Posterior cingulate gyrus (tissue), 11 donors: ENCODE results near the gene ECHS1.
A peak's percentile ranks its signal among the peaks of the same experiment; 100 is the strongest.

Experiments
- DNase-seq, 10 donors: peaks; one replicate each; pipeline versions ENCODE4 v3.0.0 to v3.0.0-alpha.2; 2020 to 2021; ENCODE audit warnings: mixed read lengths in 3 of 10
- intact Hi-C: fragments of 100-400 bp; cut with DNase I; formaldehyde crosslinking; loops from one replicate; pipeline ENCODE4 v1.15.1; 2023

Gene ECHS1

GRCh38 chr10:133361773-133362441 is 11.2 kb downstream of the ECHS1 start:
- intact Hi-C loops: no loop called here
- DNase-seq: no peak

GRCh38 chr10:133361227-133361626 is 11.9 kb downstream of the ECHS1 start:
- no peak for DNase-seq
- intact Hi-C loops: no loop called here

- no peak for DNase-seq
- intact Hi-C loops: no loop called here
These were observed 13.1 kb downstream of the ECHS1 start for GRCh38 chr10:133359972-133360610.

GRCh38 chr10:133359554-133359971 is 13.6 kb downstream of the ECHS1 start:
- intact Hi-C loops: no loop called here
- DNase-seq: no peak

GRCh38 chr10:133358925-133359310 is 14.2 kb downstream of the ECHS1 start:
- intact Hi-C loops: no loop called here
- no peak for DNase-seq

GRCh38 chr10:133358162-133358924 is 14.8 kb downstream of the ECHS1 start:
- DNase-seq: no peak
- intact Hi-C loops: no loop called here

GRCh38 chr10:133357285-133358161 is 15.6 kb downstream of the ECHS1 start, which contains the start of gene FUOM:
Gene FUOM, minus strand, starts transcription at chr10:133358019. Its CDS starts 12 bp downstream, at chr10:133358007.
- peak in 2 of 10 donors; percentile 28 to 91 for DNase-seq
- intact Hi-C loops: no loop called here

GRCh38 chr10:133356549-133357284 is 16.4 kb downstream of the ECHS1 start:
- intact Hi-C loops: no loop called here

GRCh38 chr10:133355991-133356390 is 17.2 kb downstream of the ECHS1 start:
- intact Hi-C loops: no loop called here
- no peak for DNase-seq

More at GRCh38 chr10:133356549-133357284, 16.4 kb downstream of the ECHS1 start:
- no peak for DNase-seq

GRCh38 chr10:133355266-133355665 is 17.9 kb downstream of the ECHS1 start:
- intact Hi-C loops: no loop called here
- DNase-seq: no peak

- intact Hi-C loops: no loop called here
- DNase-seq: peak in 1 of 10 donors; percentile 61
These were observed 18.4 kb downstream of the ECHS1 start for GRCh38 chr10:133354672-133355240.

GRCh38 chr10:133353988-133354605 is 19.1 kb downstream of the ECHS1 start:
- DNase-seq: peak in 1 of 10 donors; percentile 55
- intact Hi-C loops: no loop called here

GRCh38 chr10:133353202-133353959 is 19.8 kb downstream of the ECHS1 start:
- no peak for DNase-seq
- intact Hi-C loops: no loop called here

- DNase-seq: no peak
- intact Hi-C loops: no loop called here
These were observed 21.5 kb downstream of the ECHS1 start for GRCh38 chr10:133351408-133352318.

- intact Hi-C loops: no loop called here
- no peak for DNase-seq
These were observed 22.2 kb downstream of the ECHS1 start for GRCh38 chr10:133350950-133351329.

- intact Hi-C loops: no loop called here
- DNase-seq: no peak
These were observed 22.7 kb downstream of the ECHS1 start for GRCh38 chr10:133350283-133350949.

- DNase-seq: peak in 1 of 10 donors; percentile 59
- intact Hi-C loops: no loop called here
These were observed 23.6 kb downstream of the ECHS1 start for GRCh38 chr10:133349577-133350011.
